H1 (cell line): ENCODE results near the gene SLC4A7. TPM values are rescaled to one million over a fixed set of nuclear protein-coding genes. Genes with fewer than 3 reads are reported as not detected.

Source experiments
- CTCF ChIA-PET: fragments of 300-600 bp; sonication (Branson Sonifier 250); formaldehyde crosslinking; loops from one replicate; lab custom pipeline; 2021; ENCODE audit not compliant: partially characterized antibody; lab: Charles Lee
- POLR2A ChIA-PET: fragments of 300-600 bp; sonication (Branson Sonifier 250); formaldehyde crosslinking; loops from one replicate; lab custom pipeline; 2021; ENCODE audit warnings: inconsistent platforms; ENCODE audit not compliant: partially characterized antibody; lab: Charles Lee
- DNase-seq, 2 experiments: peaks; one replicate each; pipeline versions ENCODE4 v3.0.0 to v3.0.0-alpha.2; 2010 to 2022; ENCODE audit warnings: low spot score in 2 of 2, low read depth in 1 of 2, mixed read lengths in 1 of 2
- FAIRE-seq: peaks from 2 replicates; lab custom pipeline; 2011; peaks lifted over from hg19 to GRCh38; lab: Jason Lieb, UNC
- H2AFZ ChIP-seq: 2 replicates; pipeline ENCODE4 v1.8.1; 2012; ENCODE audit warnings: low read length, inconsistent platforms
- H2AK5ac ChIP-seq: 2 replicates; pipeline ENCODE4 v1.6.1; 2013; ENCODE audit warnings: low read depth, low read length
- H2BK120ac ChIP-seq: replicated peaks from 2 replicates; pipeline ENCODE3; 2013; ENCODE audit warnings: low read depth, low read length, inconsistent platforms
- H2BK12ac ChIP-seq: 2 replicates; pipeline ENCODE4 v1.6.1; 2013; ENCODE audit warnings: low read depth, low read length
- H2BK15ac ChIP-seq: 2 replicates; pipeline ENCODE4 v1.6.1; 2013; ENCODE audit warnings: low read length
- H2BK20ac ChIP-seq: 2 replicates; pipeline ENCODE4 v1.6.1; 2013; ENCODE audit warnings: low read length
- H2BK5ac ChIP-seq: 2 replicates; pipeline ENCODE4 v1.6.1; 2013; ENCODE audit warnings: low read depth, low read length
- H3K14ac ChIP-seq: 2 replicates; pipeline ENCODE4 v1.6.1; 2013; ENCODE audit warnings: inconsistent platforms; ENCODE audit not compliant: insufficient read length
- H3K18ac ChIP-seq: 2 replicates; pipeline ENCODE4 v1.6.1; 2013; ENCODE audit warnings: low read length; ENCODE audit errors: extremely low read depth
- H3K23ac ChIP-seq: 2 replicates; pipeline ENCODE4 v1.6.1; 2013; ENCODE audit warnings: inconsistent platforms; ENCODE audit not compliant: insufficient read length
- H3K23me2 ChIP-seq: 2 replicates; pipeline ENCODE4 v1.6.1; 2013; ENCODE audit warnings: low read depth, low read length
- H3K27ac ChIP-seq: 2 replicates; pipeline ENCODE4 v1.6.1; 2011; ENCODE audit warnings: low read depth, low read length, inconsistent platforms
- H3K27me3 ChIP-seq, 4 experiments: replicated peaks in 1 of 4; 1 replicate in 1 of 4; 2 replicates in 3 of 4; pipeline versions ENCODE4 v1.6.1 to v1.8.1; 2011 to 2013; ENCODE audit warnings: low read length in 3 of 4, mild to moderate bottlenecking in 3 of 4, inconsistent platforms in 2 of 4, mixed read lengths in 2 of 4, moderate library complexity in 1 of 4; ENCODE audit not compliant: control insufficient read depth in 3 of 4, insufficient read depth in 3 of 4; ENCODE audit errors: extremely low read depth in 1 of 4
- H3K36me3 ChIP-seq, 4 experiments: 2 replicates each; pipeline versions ENCODE4 v1.6.1 to v1.8.1; 2011 to 2013; ENCODE audit warnings: mild to moderate bottlenecking in 4 of 4, low read length in 3 of 4, moderate library complexity in 2 of 4, control low read depth in 1 of 4, inconsistent platforms in 1 of 4; ENCODE audit not compliant: insufficient read depth in 4 of 4, control insufficient read depth in 2 of 4
- H3K4ac ChIP-seq: replicated peaks from 2 replicates; pipeline ENCODE3; 2013; ENCODE audit warnings: low read length, low read depth, mixed read lengths, inconsistent platforms; ENCODE audit not compliant: insufficient read length
- H3K4me1 ChIP-seq, 4 experiments: replicated peaks in 1 of 4; 1 replicate in 1 of 4; 2 replicates in 3 of 4; pipeline versions ENCODE4 v1.6.1 to v1.8.1; 2011 to 2013; ENCODE audit warnings: low read length in 3 of 4, inconsistent platforms in 2 of 4, mixed read lengths in 1 of 4; ENCODE audit not compliant: insufficient read depth in 4 of 4, control insufficient read depth in 3 of 4
- H3K4me2 ChIP-seq, 2 experiments: 2 replicates each; pipeline versions ENCODE4 v1.6.1 to v1.8.1; 2011 to 2013; ENCODE audit warnings: low read depth in 2 of 2, low read length in 2 of 2, control low read depth in 1 of 2, inconsistent platforms in 1 of 2, mild to moderate bottlenecking in 1 of 2; ENCODE audit not compliant: insufficient read depth in 1 of 2
- H3K4me3 ChIP-seq, 4 experiments: fragments of 200-600, 300-600 bp in 1 of 4; sonication (generic), shearing (Covaris generic), sonication (Bioruptor Twin) in 1 of 4; 2 replicates each; pipeline versions ENCODE4 v1.5.1 to v1.8.1; 2011 to 2016; ENCODE audit warnings: low read length in 4 of 4, low read depth in 3 of 4, control low read depth in 2 of 4, inconsistent platforms in 2 of 4, mild to moderate bottlenecking in 2 of 4, mixed read lengths in 1 of 4, moderate library complexity in 1 of 4; ENCODE audit not compliant: insufficient read depth in 2 of 4; ENCODE audit errors: extremely low read depth in 1 of 4
- H3K56ac ChIP-seq: replicated peaks from 2 replicates; pipeline ENCODE3; 2013; ENCODE audit warnings: low read depth, mild to moderate bottlenecking, mixed read lengths, low read length, inconsistent platforms; ENCODE audit not compliant: insufficient read length
- H3K79me1 ChIP-seq: 2 replicates; pipeline ENCODE4 v1.6.1; 2013; ENCODE audit warnings: low read depth, low read length, control low read depth
- H3K79me2 ChIP-seq, 2 experiments: 2 replicates each; pipeline versions ENCODE4 v1.6.1 to v1.8.1; 2012 to 2013; ENCODE audit warnings: low read length in 2 of 2, mild to moderate bottlenecking in 2 of 2, inconsistent platforms in 1 of 2; ENCODE audit not compliant: insufficient read depth in 2 of 2, control insufficient read depth in 1 of 2
- H3K9ac ChIP-seq, 4 experiments: replicated peaks in 1 of 4; 1 replicate in 1 of 4; 2 replicates in 3 of 4; pipeline versions ENCODE4 v1.6.1 to v1.8.1; 2011 to 2013; ENCODE audit warnings: low read depth in 3 of 4, low read length in 3 of 4, control low read depth in 2 of 4, mild to moderate bottlenecking in 2 of 4, moderate library complexity in 2 of 4, inconsistent platforms in 1 of 4; ENCODE audit errors: extremely low read depth in 1 of 4
- H3K9me3 ChIP-seq, 2 experiments: 2 replicates each; pipeline versions ENCODE4 v1.6.1 to v1.8.1; 2012 to 2013; ENCODE audit warnings: mild to moderate bottlenecking in 2 of 2, moderate library complexity in 2 of 2, control low read depth in 1 of 2, inconsistent platforms in 1 of 2, low read depth in 1 of 2, low read length in 1 of 2, mixed read lengths in 1 of 2; ENCODE audit not compliant: insufficient read depth in 2 of 2
- H4K20me1 ChIP-seq, 2 experiments: replicated peaks in 1 of 2; 2 replicates each; pipeline versions ENCODE3 to v1.8.1; 2011 to 2013; ENCODE audit warnings: inconsistent platforms in 2 of 2, low read length in 2 of 2, mild to moderate bottlenecking in 1 of 2; ENCODE audit not compliant: insufficient read depth in 2 of 2, control insufficient read depth in 1 of 2
- H4K5ac ChIP-seq: 2 replicates; pipeline ENCODE4 v1.6.1; 2013; ENCODE audit warnings: low read length, low read depth, mixed read lengths, inconsistent platforms; ENCODE audit not compliant: insufficient read length
- H4K8ac ChIP-seq: 2 replicates; pipeline ENCODE4 v1.8.0; 2013; ENCODE audit warnings: mild to moderate bottlenecking, moderate library complexity, low read length, inconsistent platforms; ENCODE audit not compliant: insufficient read depth; ENCODE audit errors: extremely low read depth
- H4K91ac ChIP-seq: replicated peaks from 2 replicates; pipeline ENCODE3; 2013; ENCODE audit warnings: low read length, mixed read lengths, inconsistent platforms; ENCODE audit not compliant: insufficient read length
- BCL11A ChIP-seq, 2 experiments: IDR thresholded peaks; one replicate each; pipeline ENCODE4 v1.6.1; 2011; ENCODE audit warnings: low read depth in 2 of 2, low read length in 2 of 2, mild to moderate bottlenecking in 2 of 2
- CBX5 ChIP-seq: fragments of 300-800, 300-1000 bp; sonication (generic); IDR thresholded peaks from 2 replicates; pipeline ENCODE4 v1.7.1; 2016; ENCODE audit warnings: antibody characterized with exemption, low read length, low read depth
- CHD1 ChIP-seq: IDR thresholded peaks from 2 replicates; pipeline ENCODE4 v1.6.1; 2012; ENCODE audit warnings: low read depth, low read length, improper control_type of control experiment
- JUN ChIP-seq: IDR thresholded peaks from 2 replicates; pipeline ENCODE4 v1.6.1; 2011; ENCODE audit warnings: low read depth, mild to moderate bottlenecking, improper control_type of control experiment, low read length
- POLR2AphosphoS5 ChIP-seq: IDR thresholded peaks from 2 replicates; pipeline ENCODE4 v1.6.1; 2011; ENCODE audit warnings: low read depth, low read length
- POU5F1 ChIP-seq: IDR thresholded peaks from 2 replicates; pipeline ENCODE4 v1.6.1; 2011; ENCODE audit warnings: low read depth, mild to moderate bottlenecking, low read length, moderate library complexity
- SAP30 ChIP-seq: fragments of 300-600 bp; sonication (generic); IDR thresholded peaks from 2 replicates; pipeline ENCODE4 v1.7.1; 2012; ENCODE audit warnings: low read length, moderate library complexity, mild to moderate bottlenecking, inconsistent platforms; ENCODE audit not compliant: insufficient read depth, insufficient replicate concordance
- SP1 ChIP-seq: IDR thresholded peaks from 2 replicates; pipeline ENCODE4 v1.6.1; 2011; ENCODE audit warnings: low read depth, low read length
- SUZ12 ChIP-seq: fragments of 200-600 bp; sonication (generic); IDR thresholded peaks from 2 replicates; pipeline ENCODE4 v1.6.1; 2012; ENCODE audit warnings: mild to moderate bottlenecking, inconsistent platforms, low read length, moderate library complexity, mixed read lengths
- TAF7 ChIP-seq: optimal IDR thresholded peaks from 2 replicates; pipeline ENCODE3; 2011; ENCODE audit warnings: low read depth, mild to moderate bottlenecking, inconsistent platforms, low read length, moderate library complexity, borderline replicate concordance
- TEAD4 ChIP-seq: IDR thresholded peaks from 2 replicates; pipeline ENCODE4 v1.6.1; 2012; ENCODE audit warnings: low read depth, low read length, inconsistent platforms, mixed read lengths
- ZNF274 ChIP-seq: IDR thresholded peaks from 2 replicates; pipeline ENCODE4 v1.7.0; 2012; ENCODE audit warnings: low read length, borderline replicate concordance; ENCODE audit errors: extremely low read depth
- whole genome bisulfite sequencing, 2 experiments: shearing (Covaris generic) in 1 of 2; methylation state at CpG; one replicate each; pipeline versions ENCODE4 v1.1.6 to v1.1.7; 2013 to 2015; ENCODE audit warnings: low lambda C conversion rate in 2 of 2, mixed read lengths in 2 of 2, inconsistent platforms in 1 of 2, low coverage in 1 of 2, missing lambda C conversion rate in 1 of 2; ENCODE audit not compliant: insufficient replicate concordance in 2 of 2, insufficient coverage in 1 of 2, insufficient read length in 1 of 2; ENCODE audit errors: extremely low coverage in 1 of 2, missing lambda C conversion rate in 1 of 2; 5-methylcytosine and 5-hydroxymethylcytosine counted together
- polyA plus RNA-seq, 7 experiments: library from polyadenylated mRNA; depleted of rRNA in 3 of 7; stranded (reverse) in 5 of 7; unstranded in 2 of 7; fragments of >200 nt in 5 of 7; fragments of 200-250 nt in 2 of 7; gene quantifications; 1 replicate in 5 of 7; 2 replicates in 1 of 7; 4 replicates in 1 of 7; pipeline versions ENCODE4 v1.2.1 to v1.2.3, GENCODE V29; 2011 to 2013; ENCODE audit warnings: missing spikeins in 2 of 7, mixed read lengths in 2 of 7
- total RNA-seq: library from RNA; stranded (reverse); fragmentation: NEBNext Ultra II Directional; extraction: Animal tissue kit (Norgen Biotek cat#: 25700); gene quantifications from 2 replicates; pipeline ENCODE4 v1.2.1, GENCODE V29; 2021

The SLC4A7 gene
- total and polyA plus RNA-seq, 2 of the 8 experiments (the other 6 are each of a cell fraction or from before 2014, with no cell fraction given): 14.9 to 70.5 TPM

DNA sequence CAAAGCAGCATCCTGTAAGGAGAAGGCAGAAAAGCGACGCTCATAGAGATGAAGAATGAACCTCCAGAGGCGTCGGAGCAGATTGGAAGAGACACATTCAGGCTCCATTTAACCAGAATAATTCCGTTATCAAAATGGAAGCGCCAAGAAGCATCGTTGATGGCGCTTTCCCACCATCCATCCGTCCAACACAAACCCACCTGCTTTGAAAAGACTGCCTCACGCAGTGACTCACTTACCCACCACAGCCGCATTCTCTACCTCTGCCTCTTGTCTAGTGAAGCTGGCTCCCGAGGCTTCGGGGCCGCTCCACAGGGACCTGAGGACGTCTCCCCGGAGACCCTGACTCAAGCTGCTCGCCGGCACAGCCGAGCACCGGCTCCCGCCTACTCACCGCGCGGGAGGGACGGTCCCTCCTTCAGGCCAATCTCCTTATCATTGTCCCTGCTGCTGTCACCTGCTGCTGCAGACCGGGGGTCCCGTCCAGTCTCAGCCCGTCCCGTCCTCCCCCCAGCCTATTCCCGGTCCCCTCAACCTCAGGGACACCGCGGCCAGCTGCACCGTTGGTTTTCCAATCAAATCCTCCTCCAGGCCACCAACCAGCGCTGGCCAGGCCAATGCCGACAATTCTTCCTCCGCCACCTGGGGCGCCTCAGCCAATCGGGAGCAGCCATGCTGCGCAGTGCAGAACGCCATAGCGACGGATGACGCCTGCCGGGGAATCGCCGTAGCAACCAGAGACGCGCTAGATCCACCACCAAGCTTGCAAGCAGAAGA lies 115.2 kb downstream of the SLC4A7 start, which contains the start of gene NEK10:
NEK10 (minus strand) TSS at position 553 of the 777 bp plus-strand sequence. CDS start 16,501 bp downstream, outside the sequence.
- H3K4me1 ChIP-seq: peaks cover 0 to 3% (median 1%) of the 10 kb centered on the region in 4 experiments; a peak in 3 of 7 replicates
- TF ChIP-seq ZNF274 (no peak), TEAD4 (no peak), JUN (0 out of 2 replicates have a peak, but pooled peaks have one; percentile 1), SUZ12 (no peak), CBX5 (no peak), BCL11A (IDR thresholded peaks at IDR 0.05; ENCODE audit: low read depth in 2 of 2, low read length in 2 of 2) (no peak), CHD1 (no peak), TAF7 (no peak), SP1 (peak; percentile 98), SAP30 (peak; percentile 98), POLR2AphosphoS5 (peak; percentile 84), POU5F1 (no peak)

More for the DNA sequence above, 115.2 kb downstream of the SLC4A7 start, which contains the start of gene NEK10:
- H3K79me2 ChIP-seq: no peaks in the 10 kb centered on the region
- no peak within 1 kb of the TSS for H3K18ac ChIP-seq
- no peak within 1 kb of the TSS for H3K14ac ChIP-seq
- no peaks in the 10 kb centered on the region; a peak in 1 of 7 replicates for H3K27me3 ChIP-seq
- FAIRE-seq (peak; percentile 77), DNase-seq (peak; percentile 84 to 98)
- no peak within 1 kb of the TSS for H3K56ac ChIP-seq
- H3K79me1 ChIP-seq: no peaks in the 10 kb centered on the region
- no peak within 1 kb of the TSS for H2BK120ac ChIP-seq
- no peak within 1 kb of the TSS for H2AK5ac ChIP-seq
- H3K4ac ChIP-seq: no peak within 1 kb of the TSS
- 3% methylated on average over 48 of the region's 48 CpGs; no CpG with 5 or more reads in 1 of the 2 experiments for WGBS, 2 experiments
- peak within 1 kb of the TSS; percentile 100 for H2AFZ ChIP-seq
- peak within 1 kb of the TSS in 3 of 4 experiments; percentile 20 to 47 (median 24); a peak in 5 of 7 replicates for H3K9ac ChIP-seq
- peak within 1 kb of the TSS; percentile 79 to 89 (median 81) for H3K4me3 ChIP-seq
- no peak within 1 kb of the TSS for H3K23ac ChIP-seq
- peaks cover 0 to 1% of the 10 kb centered on the region in 2 experiments for H4K20me1 ChIP-seq
- H2BK15ac ChIP-seq: no peak within 1 kb of the TSS
- no peak within 1 kb of the TSS for H4K91ac ChIP-seq
- ChIA-PET CTCF (interaction anchor here (1.0 to 4.1 kb wide), 4 partner anchors 11 to 344 kb away, joined by 3 to 18 read pairs (median 4); no protein-coding TSS in a partner anchor), POLR2A (interaction anchor here (1.0 to 1.7 kb wide), 5 partner anchors 13 to 160 kb away, joined by 3 to 8 read pairs (median 6); partner anchors contain the start of gene SLC4A7)
- H2BK5ac ChIP-seq: no peak within 1 kb of the TSS
- no peak within 1 kb of the TSS for H3K27ac ChIP-seq
- H3K36me3 ChIP-seq: no peaks in the 10 kb centered on the region; a peak in 1 of 8 replicates
- peak within 1 kb of the TSS; percentile 15; the same call in 1 of the 2 replicates for H4K8ac ChIP-seq
- H2BK12ac ChIP-seq: no peak within 1 kb of the TSS
- peak within 1 kb of the TSS; percentile 91 to 96 for H3K4me2 ChIP-seq
- H3K23me2 ChIP-seq: peaks cover 9% of the 10 kb centered on the region
- no peak within 1 kb of the TSS for H4K5ac ChIP-seq
- H2BK20ac ChIP-seq: no peak within 1 kb of the TSS
- H3K9me3 ChIP-seq: no peaks in the 10 kb centered on the region
